Measurements from ENCODE around the gene CLDN7. TPM values are rescaled to one million over a fixed set of nuclear protein-coding genes. Genes with fewer than 3 reads are reported as not detected.
A peak's percentile ranks its signal among the peaks of the same experiment; 100 is the strongest.

CLDN7 gene
- total RNA-seq, 1 donor from 2014 or later: 200 TPM

- TF ChIP-seq CTCF (conservative IDR thresholded peaks at IDR 0.05; ENCODE audit: low read depth, low read length): no peak
- no peak for DNase-seq (ENCODE audit: low read depth)
- no peak overlapping the region for H3K4me3 ChIP-seq (ENCODE audit: low read depth, low read length)
Measured at GRCh38 chr17:7222972-7223292, 39.3 kb downstream of the CLDN7 start.

- no peak for TF ChIP-seq CTCF (conservative IDR thresholded peaks at IDR 0.05; ENCODE audit: low read depth, low read length)
- no peak for DNase-seq (ENCODE audit: low read depth)
- H3K4me3 ChIP-seq (ENCODE audit: low read depth, low read length): no peak overlapping the region
Measured at GRCh38 chr17:7222093-7222971, 39.9 kb downstream of the CLDN7 start.

DNA sequence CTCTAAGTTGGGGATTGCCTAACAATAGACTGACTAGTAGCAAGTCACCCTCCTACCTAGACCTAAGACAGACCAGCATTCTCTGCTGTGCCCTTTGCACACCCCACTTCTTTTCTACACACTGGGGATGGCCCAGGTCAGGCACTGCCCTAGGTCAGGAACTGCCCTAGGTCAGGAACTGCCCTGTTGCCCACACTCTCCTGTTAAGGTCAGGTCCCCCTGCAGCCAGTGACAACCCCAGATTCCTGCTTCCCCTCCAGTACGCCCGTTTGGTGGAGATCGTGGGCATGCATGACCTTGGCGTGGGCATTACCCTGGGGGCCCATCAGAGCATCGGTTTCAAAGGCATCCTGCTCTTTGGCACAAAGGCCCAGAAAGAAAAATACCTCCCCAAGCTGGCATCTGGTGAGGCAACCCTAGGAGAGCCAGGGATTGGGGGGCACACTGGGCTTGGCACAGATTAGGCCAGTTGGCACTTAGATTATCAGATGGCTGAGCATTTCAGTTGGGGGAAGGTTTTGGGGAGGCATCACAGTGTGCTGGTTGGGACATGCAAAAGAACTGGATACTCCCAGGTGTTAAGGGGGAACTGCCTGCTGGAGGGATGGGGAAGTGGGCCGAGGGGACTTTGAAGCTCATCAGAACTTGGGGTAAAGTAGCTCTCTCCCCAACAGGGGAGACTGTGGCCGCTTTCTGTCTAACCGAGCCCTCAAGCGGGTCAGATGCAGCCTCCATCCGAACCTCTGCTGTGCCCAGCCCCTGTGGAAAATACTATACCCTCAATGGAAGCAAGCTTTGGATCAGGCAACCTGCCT, 40.8 kb downstream of the CLDN7 start:
- TF ChIP-seq CTCF (conservative IDR thresholded peaks at IDR 0.05; ENCODE audit: low read depth, low read length): no peak
- no peak for DNase-seq (ENCODE audit: low read depth)
- H3K4me3 ChIP-seq (ENCODE audit: low read depth, low read length): peak overlapping the region; percentile 66

DNA sequence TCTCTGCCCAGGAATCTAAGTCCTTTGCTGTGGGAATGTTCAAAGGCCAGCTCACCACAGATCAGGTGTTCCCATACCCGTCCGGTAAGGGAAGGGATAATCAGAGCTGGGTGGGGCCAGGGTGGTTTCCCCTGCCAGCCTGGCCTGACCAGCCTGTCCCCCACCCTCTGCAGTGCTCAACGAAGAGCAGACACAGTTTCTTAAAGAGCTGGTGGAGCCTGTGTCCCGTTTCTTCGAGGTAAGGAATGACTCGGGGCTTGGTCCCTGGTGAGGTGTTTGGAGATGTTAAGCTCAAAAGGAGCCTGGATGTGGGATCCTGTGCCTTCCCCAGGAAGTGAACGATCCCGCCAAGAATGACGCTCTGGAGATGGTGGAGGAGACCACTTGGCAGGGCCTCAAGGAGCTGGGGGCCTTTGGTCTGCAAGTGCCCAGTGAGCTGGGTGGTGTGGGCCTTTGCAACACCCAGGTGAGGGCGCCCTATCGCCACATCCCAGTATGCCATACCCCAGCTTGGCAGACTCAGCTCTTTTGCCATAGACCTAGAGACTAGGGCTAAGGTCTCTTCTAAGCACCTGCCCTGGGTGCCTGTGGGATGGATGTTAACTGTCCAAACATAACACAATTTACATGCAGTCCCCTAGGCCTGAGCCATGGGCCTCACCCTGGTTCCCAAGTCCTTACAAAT, 41.5 kb downstream of the CLDN7 start:
- no peak for DNase-seq (ENCODE audit: low read depth)
- H3K4me3 ChIP-seq (ENCODE audit: low read depth, low read length): peak overlapping the region; percentile 66
- TF ChIP-seq CTCF (conservative IDR thresholded peaks at IDR 0.05; ENCODE audit: low read depth, low read length): peak; percentile 74

DNA sequence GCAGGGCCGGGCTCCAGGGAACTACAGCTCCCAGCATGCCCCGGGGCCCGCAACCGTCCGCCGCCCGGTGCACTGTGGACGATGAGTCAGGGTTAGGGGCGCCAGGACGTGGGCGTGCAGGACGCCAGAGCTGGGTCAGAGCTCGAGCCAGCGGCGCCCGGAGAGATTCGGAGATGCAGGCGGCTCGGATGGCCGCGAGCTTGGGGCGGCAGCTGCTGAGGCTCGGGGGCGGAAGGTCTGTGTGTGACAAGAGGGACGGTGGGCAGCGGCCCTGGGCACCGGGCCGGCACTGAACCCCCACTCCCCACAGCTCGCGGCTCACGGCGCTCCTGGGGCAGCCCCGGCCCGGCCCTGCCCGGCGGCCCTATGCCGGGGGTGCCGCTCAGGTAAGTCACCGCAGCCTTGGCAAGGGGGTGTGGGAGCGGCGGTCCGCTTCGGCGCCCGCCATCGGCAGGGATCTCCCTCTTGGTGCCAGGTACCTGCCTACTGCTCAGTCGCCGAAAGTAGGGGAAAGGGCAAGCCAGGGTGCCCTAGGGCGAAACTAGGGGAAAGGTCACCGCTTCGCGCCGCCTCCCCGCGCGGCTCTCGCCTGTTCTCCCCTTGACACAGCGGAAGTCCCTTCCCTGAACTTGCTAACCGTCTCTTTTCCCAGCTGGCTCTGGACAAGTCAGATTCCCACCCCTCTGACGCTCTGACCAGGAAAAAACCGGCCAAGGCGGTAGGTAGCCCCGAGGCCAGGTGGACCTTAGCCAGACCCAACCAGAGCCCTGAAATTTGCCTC, 42.3 kb downstream of the CLDN7 start, which contains the start of the genes ACADVL and DLG4:
ACADVL (plus strand) TSS at position 127 of the 781 bp plus-strand sequence; CDS start at position 174, 47 bp downstream.
DLG4 (minus strand) TSS at position 25 of the 781 bp plus-strand sequence.
- TF ChIP-seq CTCF (conservative IDR thresholded peaks at IDR 0.05; ENCODE audit: low read depth, low read length): no peak
- peak within 1 kb of the TSS; percentile 66 for H3K4me3 ChIP-seq (ENCODE audit: low read depth, low read length)
- peak; percentile 67 for DNase-seq (ENCODE audit: low read depth)

- DNase-seq (ENCODE audit: low read depth): no peak
- no peak for TF ChIP-seq CTCF (conservative IDR thresholded peaks at IDR 0.05; ENCODE audit: low read depth, low read length)
- peak overlapping the region; percentile 66 for H3K4me3 ChIP-seq (ENCODE audit: low read depth, low read length)
Measured at GRCh38 chr17:7219229-7219811, 43.0 kb downstream of the CLDN7 start.

Data from epithelial cell of proximal tubule (primary cell).